ENCODE measurements around the gene SUPT3H. TPM values are rescaled to one million over a fixed set of nuclear protein-coding genes. Genes with fewer than 3 reads are reported as not detected.

The SUPT3H gene
- total and polyA plus RNA-seq, 2 donors (not counting 1 experiment from before 2014, with no cell fraction given) = 5.5 to 12.4 TPM

DNA sequence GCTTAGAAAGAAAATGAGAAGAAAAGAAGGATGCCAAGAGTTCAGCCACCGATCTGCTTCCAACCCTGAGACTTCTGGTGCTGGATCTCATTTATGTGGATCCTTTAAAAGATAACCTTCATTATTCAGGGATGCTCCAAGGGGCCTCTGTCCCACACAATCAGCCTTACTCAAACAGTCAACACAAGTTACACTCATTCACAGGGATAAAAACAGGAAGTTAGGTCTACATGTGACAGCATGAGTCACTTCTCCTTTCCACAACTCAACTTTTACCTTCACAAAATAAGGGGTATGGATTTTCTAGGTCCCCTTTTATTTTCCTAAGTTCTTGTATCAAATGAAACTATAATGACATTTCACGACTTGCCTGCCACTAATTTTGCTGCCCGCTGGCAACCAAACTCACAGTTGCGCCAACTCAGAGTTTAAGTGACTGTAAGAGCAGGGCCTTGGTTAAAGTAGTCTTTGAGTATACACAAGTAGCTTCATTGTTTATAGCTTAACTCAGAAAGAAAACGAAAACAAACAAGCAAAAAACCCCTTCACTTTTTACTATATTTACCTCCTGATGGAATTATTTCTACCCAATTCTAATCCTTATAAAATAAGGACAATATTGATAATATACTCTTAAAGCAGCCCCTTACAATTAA is 328.4 kb downstream of the SUPT3H start:
- DNase-seq (peak; percentile 37), ATAC-seq (ENCODE audit: low read depth) (no peak)
- TF ChIP-seq, protein P1, sequence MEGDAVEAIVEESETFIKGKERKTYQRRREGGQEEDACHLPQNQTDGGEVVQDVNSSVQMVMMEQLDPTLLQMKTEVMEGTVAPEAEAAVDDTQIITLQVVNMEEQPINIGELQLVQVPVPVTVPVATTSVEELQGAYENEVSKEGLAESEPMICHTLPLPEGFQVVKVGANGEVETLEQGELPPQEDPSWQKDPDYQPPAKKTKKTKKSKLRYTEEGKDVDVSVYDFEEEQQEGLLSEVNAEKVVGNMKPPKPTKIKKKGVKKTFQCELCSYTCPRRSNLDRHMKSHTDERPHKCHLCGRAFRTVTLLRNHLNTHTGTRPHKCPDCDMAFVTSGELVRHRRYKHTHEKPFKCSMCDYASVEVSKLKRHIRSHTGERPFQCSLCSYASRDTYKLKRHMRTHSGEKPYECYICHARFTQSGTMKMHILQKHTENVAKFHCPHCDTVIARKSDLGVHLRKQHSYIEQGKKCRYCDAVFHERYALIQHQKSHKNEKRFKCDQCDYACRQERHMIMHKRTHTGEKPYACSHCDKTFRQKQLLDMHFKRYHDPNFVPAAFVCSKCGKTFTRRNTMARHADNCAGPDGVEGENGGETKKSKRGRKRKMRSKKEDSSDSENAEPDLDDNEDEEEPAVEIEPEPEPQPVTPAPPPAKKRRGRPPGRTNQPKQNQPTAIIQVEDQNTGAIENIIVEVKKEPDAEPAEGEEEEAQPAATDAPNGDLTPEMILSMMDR (IDR thresholded peaks at IDR 0.05) = no peak
- TF ChIP-seq EZH2 (IDR thresholded peaks at IDR 0.05; ENCODE audit: borderline replicate concordance, insufficient read depth, low read depth, low read length, poor library complexity, severe bottlenecking) = no peak
- Mint-ChIP-seq H3K27me3 (no peaks in the 10 kb centered on the region), H3K27ac (no peak overlapping the region), H3K4me1 (peaks cover 18% of the 10 kb centered on the region), H3K4me3 (no peak overlapping the region), H3K9me3 (ENCODE audit: insufficient read depth) (no peaks in the 10 kb centered on the region)
- WGBS (ENCODE audit: insufficient coverage) = 88% methylated on average over 3 of the region's 5 CpGs
- CTCF ChIA-PET = no interaction called here
- Histone ChIP-seq H3K4me2 (replicated peaks; ENCODE audit: low read depth, low read length, poor library complexity, severe bottlenecking) (no peak overlapping the region), H3K4me1 (ENCODE audit: control insufficient read depth in 2 of 2, insufficient read depth in 2 of 2, low read length in 2 of 2) (peaks cover 5 to 6% of the 10 kb centered on the region in 2 donors), H3K27ac (ENCODE audit: low read length in 2 of 2) (no peak overlapping the region), H3K4me3 (ENCODE audit: control extremely low read depth in 1 of 5, extremely low read depth in 1 of 5, insufficient read depth in 1 of 5, low read depth in 2 of 5, low read length in 4 of 5) (no peak overlapping the region), H3K79me2 (ENCODE audit: control insufficient read depth, insufficient read depth, low read length) (no peaks in the 10 kb centered on the region), H3K9ac (ENCODE audit: low read length) (no peak overlapping the region), H2AFZ (ENCODE audit: insufficient read depth, low read depth, low read length, poor library complexity, severe bottlenecking) (peak overlapping the region; percentile 3), H4K20me1 (ENCODE audit: control insufficient read depth, insufficient read depth, low read length, poor library complexity, severe bottlenecking) (no peaks in the 10 kb centered on the region), H3K27me3 (replicated peaks in 1 of 4; ENCODE audit: control extremely low read depth in 1 of 4, control insufficient read depth in 3 of 4, insufficient read depth in 4 of 4, low read length in 3 of 4) (no peaks in the 10 kb centered on the region), H3K9me3 (ENCODE audit: control extremely low read depth in 1 of 3, control insufficient read depth in 2 of 3, insufficient read depth in 1 of 3, low read length in 2 of 3) (no peaks in the 10 kb centered on the region), H3K36me3 (replicated peaks in 1 of 2; ENCODE audit: control extremely low read depth in 1 of 2, control insufficient read depth in 1 of 2, extremely low read depth in 1 of 2, insufficient read depth in 2 of 2, low read length in 1 of 2) (no peaks in the 10 kb centered on the region)
- POLR2A ChIA-PET = no interaction called here
- intact Hi-C loops (cut with micrococcal nuclease) = no loop called here

DNA sequence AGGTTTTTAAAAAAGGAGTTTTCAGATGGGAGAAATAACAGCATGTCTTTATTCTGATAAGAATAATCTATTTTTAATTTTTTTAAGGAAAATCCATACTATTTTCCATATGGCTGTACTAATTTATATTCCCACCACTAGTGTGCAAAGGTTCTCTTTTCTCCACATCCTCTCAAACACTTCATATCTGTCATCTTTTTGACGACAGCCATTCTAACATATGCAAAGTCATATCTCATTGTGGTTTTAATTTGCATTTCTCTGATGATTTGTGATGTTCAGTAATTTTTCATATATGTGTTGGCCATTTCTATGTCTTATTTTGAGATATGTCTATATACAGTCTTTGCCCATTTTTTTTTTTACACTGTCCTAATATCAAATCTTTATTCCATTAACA is 330.2 kb downstream of the SUPT3H start:
- H3K4me3 ChIP-seq (ENCODE audit: control extremely low read depth in 1 of 5, extremely low read depth in 1 of 5, insufficient read depth in 1 of 5, low read depth in 2 of 5, low read length in 4 of 5) = no peak overlapping the region
- ATAC-seq (ENCODE audit: low read depth) (no peak), DNase-seq (no peak)
- H4K20me1 ChIP-seq (ENCODE audit: control insufficient read depth, insufficient read depth, low read length, poor library complexity, severe bottlenecking) = no peaks in the 10 kb centered on the region
- no peak overlapping the region for H3K27ac ChIP-seq (ENCODE audit: low read length in 2 of 2)
- Mint-ChIP-seq H3K27me3 (no peaks in the 10 kb centered on the region), H3K4me3 (no peak overlapping the region), H3K27ac (no peak overlapping the region), H3K4me1 (peaks cover 18% of the 10 kb centered on the region), H3K9me3 (ENCODE audit: insufficient read depth) (no peaks in the 10 kb centered on the region)
- H3K9ac ChIP-seq (ENCODE audit: low read length) = no peak overlapping the region
- TF ChIP-seq, protein P1 (IDR thresholded peaks at IDR 0.05) = no peak
- no peak for TF ChIP-seq EZH2 (IDR thresholded peaks at IDR 0.05; ENCODE audit: borderline replicate concordance, insufficient read depth, low read depth, low read length, poor library complexity, severe bottlenecking)
- no peaks in the 10 kb centered on the region for H3K9me3 ChIP-seq (ENCODE audit: control extremely low read depth in 1 of 3, control insufficient read depth in 2 of 3, insufficient read depth in 1 of 3, low read length in 2 of 3)
- CTCF ChIA-PET = no interaction called here
- H3K4me2 ChIP-seq (replicated peaks; ENCODE audit: low read depth, low read length, poor library complexity, severe bottlenecking) = no peak overlapping the region
- H3K36me3 ChIP-seq (replicated peaks in 1 of 2; ENCODE audit: control extremely low read depth in 1 of 2, control insufficient read depth in 1 of 2, extremely low read depth in 1 of 2, insufficient read depth in 2 of 2, low read length in 1 of 2) = no peaks in the 10 kb centered on the region
- H3K4me1 ChIP-seq (ENCODE audit: control insufficient read depth in 2 of 2, insufficient read depth in 2 of 2, low read length in 2 of 2) = peaks cover 5 to 6% of the 10 kb centered on the region in 2 donors
- intact Hi-C loops (cut with micrococcal nuclease) = no loop called here
- H2AFZ ChIP-seq (ENCODE audit: insufficient read depth, low read depth, low read length, poor library complexity, severe bottlenecking) = no peak overlapping the region
- WGBS (ENCODE audit: insufficient coverage) = no CpG with 5 or more reads among the region's 1 CpG
- no peaks in the 10 kb centered on the region for H3K27me3 ChIP-seq (replicated peaks in 1 of 4; ENCODE audit: control extremely low read depth in 1 of 4, control insufficient read depth in 3 of 4, insufficient read depth in 4 of 4, low read length in 3 of 4)
- POLR2A ChIA-PET = no interaction called here
- H3K79me2 ChIP-seq (ENCODE audit: control insufficient read depth, insufficient read depth, low read length) = no peaks in the 10 kb centered on the region

All from B cell (primary cell).